ENCODE data around the gene GFRA3. TPM values are rescaled to one million over a fixed set of nuclear protein-coding genes. Genes with fewer than 3 reads are reported as not detected.
"Not testable (repeated sequence)": the region's sequence is repeated elsewhere in the genome, so short reads cannot be mapped to it uniquely, and the experiment has no call there.

The GFRA3 gene
- total RNA-seq, 1 experiment from 2014 or later = 1.6 TPM

- no peaks in the 10 kb centered on the region for H3K79me1 ChIP-seq (ENCODE audit: insufficient read depth, low read depth, low read length, poor library complexity, severe bottlenecking)
- no peak overlapping the region for H3K9ac ChIP-seq (ENCODE audit: extremely low read depth, insufficient read length, low read length)
- H4K5ac ChIP-seq (ENCODE audit: insufficient read length, low read depth, low read length) = no peak overlapping the region
- no peak overlapping the region for H2BK12ac ChIP-seq (ENCODE audit: insufficient read length, low read depth, low read length)
- peaks cover 11% of the 10 kb centered on the region for H3K27me3 Mint-ChIP-seq (ENCODE audit: low read depth)
- no peak overlapping the region for H2AK5ac ChIP-seq (ENCODE audit: insufficient read length, low read length)
- no peak overlapping the region for H3K56ac ChIP-seq (ENCODE audit: insufficient read length, low read depth, low read length)
- no peak overlapping the region for H4K91ac ChIP-seq (ENCODE audit: insufficient read length, low read depth, low read length)
- peaks cover 0 to 9% of the 10 kb centered on the region in 2 experiments; a peak in 2 of 4 replicates for H3K4me1 Mint-ChIP-seq
- no CpG with 5 or more reads among the region's 3 CpGs for WGBS (ENCODE audit: extremely low coverage, insufficient read length, low lambda C conversion rate)
- H3K27ac ChIP-seq (ENCODE audit: insufficient read length, low read depth, low read length) = no peak overlapping the region
- H3K14ac ChIP-seq (ENCODE audit: insufficient read depth, low read length) = no peak overlapping the region; the same call in 1 of the 2 replicates
- DNase-seq = no peak
- H3K23ac ChIP-seq (ENCODE audit: insufficient read length, low read depth, low read length) = no peak overlapping the region
- no peak overlapping the region for H3K18ac ChIP-seq (ENCODE audit: insufficient read length, low read depth, low read length)
- H2AFZ ChIP-seq (ENCODE audit: low read length) = no peak overlapping the region
- no peak overlapping the region for H2BK5ac ChIP-seq (ENCODE audit: insufficient read length, low read length)
- H3K4me2 ChIP-seq (ENCODE audit: insufficient read depth, insufficient read length, low read length) = no peak overlapping the region
- no peak overlapping the region for H3K4me3 Mint-ChIP-seq
- no peaks in the 10 kb centered on the region for H3K36me3 Mint-ChIP-seq (ENCODE audit: insufficient read depth in 1 of 3, low read depth in 3 of 3)
- H3K23me2 ChIP-seq (ENCODE audit: insufficient read length, low read depth, low read length, poor library complexity, severe bottlenecking) = peaks cover 2% of the 10 kb centered on the region
- H3K4me1 ChIP-seq (ENCODE audit: insufficient read depth, low read length) = no peaks in the 10 kb centered on the region
- H2BK120ac ChIP-seq (ENCODE audit: low read depth, low read length, poor library complexity, severe bottlenecking) = no peak overlapping the region
- no peaks in the 10 kb centered on the region for H3K27me3 ChIP-seq (ENCODE audit: insufficient read depth, low read length)
- no peak overlapping the region for H4K8ac ChIP-seq (replicated peaks; ENCODE audit: insufficient read length, low read depth, low read length)
- no peaks in the 10 kb centered on the region for H4K20me1 ChIP-seq (ENCODE audit: control insufficient read depth, insufficient read depth, insufficient read length)
- no peak overlapping the region for H3T11ph ChIP-seq (ENCODE audit: low read length)
- TF ChIP-seq CTCF (conservative IDR thresholded peaks at IDR 0.05) = no peak
- H3K27ac Mint-ChIP-seq = no peak overlapping the region
- H3K9me3 ChIP-seq (ENCODE audit: control insufficient read depth, low read depth, low read length) = no peaks in the 10 kb centered on the region
- no peaks in the 10 kb centered on the region for H3K9me3 Mint-ChIP-seq
- no peak overlapping the region for H3K4ac ChIP-seq (ENCODE audit: low read depth, low read length)
- H2BK20ac ChIP-seq (ENCODE audit: low read depth, low read length, poor library complexity, severe bottlenecking) = no peak overlapping the region
- no peaks in the 10 kb centered on the region for H3K79me2 ChIP-seq (ENCODE audit: insufficient read depth, low read length)
- no peak overlapping the region for H2BK15ac ChIP-seq (ENCODE audit: low read depth, low read length)
Observed at GRCh38 chr5:138252944-138253343, 21.5 kb downstream of the GFRA3 start.

GRCh38 chr5:138247800-138248199, 26.6 kb downstream of the GFRA3 start:
- Mint-ChIP-seq H3K27me3 (ENCODE audit: low read depth) (peaks cover 16% of the 10 kb centered on the region), H3K4me1 (peaks cover 12 to 28% of the 10 kb centered on the region in 2 experiments)
- WGBS (ENCODE audit: extremely low coverage, insufficient read length, low lambda C conversion rate) = no CpG with 5 or more reads among the region's 2 CpGs
- not testable (repeated sequence) for DNase-seq; H2BK20ac ChIP-seq (ENCODE audit: low read depth, low read length, poor library complexity, severe bottlenecking); H2BK15ac ChIP-seq (ENCODE audit: low read depth, low read length); H3K27ac Mint-ChIP-seq; H3T11ph ChIP-seq (ENCODE audit: low read length); H3K23me2 ChIP-seq (ENCODE audit: insufficient read length, low read depth, low read length, poor library complexity, severe bottlenecking); H2AFZ ChIP-seq (ENCODE audit: low read length); H2BK5ac ChIP-seq (ENCODE audit: insufficient read length, low read length); H4K8ac ChIP-seq (replicated peaks; ENCODE audit: insufficient read length, low read depth, low read length); H3K27me3 ChIP-seq (ENCODE audit: insufficient read depth, low read length); H2BK120ac ChIP-seq (ENCODE audit: low read depth, low read length, poor library complexity, severe bottlenecking); H2BK12ac ChIP-seq (ENCODE audit: insufficient read length, low read depth, low read length); H3K36me3 Mint-ChIP-seq (ENCODE audit: insufficient read depth in 1 of 3, low read depth in 3 of 3); H3K4ac ChIP-seq (ENCODE audit: low read depth, low read length); H3K79me1 ChIP-seq (ENCODE audit: insufficient read depth, low read depth, low read length, poor library complexity, severe bottlenecking); H3K4me1 ChIP-seq (ENCODE audit: insufficient read depth, low read length); H3K9me3 Mint-ChIP-seq; H3K23ac ChIP-seq (ENCODE audit: insufficient read length, low read depth, low read length); H3K79me2 ChIP-seq (ENCODE audit: insufficient read depth, low read length); H3K4me3 Mint-ChIP-seq; H4K5ac ChIP-seq (ENCODE audit: insufficient read length, low read depth, low read length); H3K56ac ChIP-seq (ENCODE audit: insufficient read length, low read depth, low read length); H4K20me1 ChIP-seq (ENCODE audit: control insufficient read depth, insufficient read depth, insufficient read length); H3K18ac ChIP-seq (ENCODE audit: insufficient read length, low read depth, low read length); H3K9me3 ChIP-seq (ENCODE audit: control insufficient read depth, low read depth, low read length); H3K9ac ChIP-seq (ENCODE audit: extremely low read depth, insufficient read length, low read length); H2AK5ac ChIP-seq (ENCODE audit: insufficient read length, low read length); H4K91ac ChIP-seq (ENCODE audit: insufficient read length, low read depth, low read length); H3K4me2 ChIP-seq (ENCODE audit: insufficient read depth, insufficient read length, low read length); H3K27ac ChIP-seq (ENCODE audit: insufficient read length, low read depth, low read length); H3K14ac ChIP-seq (ENCODE audit: insufficient read depth, low read length)
